Measurements from ENCODE around the gene AXL.
A peak's percentile ranks its signal among the peaks of the same experiment; 100 is the strongest.

The AXL gene

DNA sequence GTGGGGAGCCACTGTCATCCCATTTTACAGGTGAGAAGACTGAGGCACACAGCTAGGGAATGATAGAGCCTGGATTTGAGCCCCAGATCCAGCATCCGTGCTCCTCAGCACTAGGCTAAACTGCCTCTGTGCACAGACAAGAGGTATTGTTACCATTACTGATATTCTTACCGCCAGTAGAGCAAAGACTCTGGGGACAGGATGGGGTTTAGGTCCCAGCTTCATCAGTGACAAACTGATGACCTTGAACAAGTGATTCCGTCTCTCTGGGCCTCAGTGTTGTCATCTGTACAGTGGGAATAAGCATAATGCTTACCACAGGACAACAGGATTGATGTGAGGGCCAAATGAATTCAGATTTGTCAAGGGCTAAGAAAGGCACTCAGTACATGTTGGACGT is 16.5 kb downstream of the AXL start:
- DNase-seq, result no peak

DNA sequence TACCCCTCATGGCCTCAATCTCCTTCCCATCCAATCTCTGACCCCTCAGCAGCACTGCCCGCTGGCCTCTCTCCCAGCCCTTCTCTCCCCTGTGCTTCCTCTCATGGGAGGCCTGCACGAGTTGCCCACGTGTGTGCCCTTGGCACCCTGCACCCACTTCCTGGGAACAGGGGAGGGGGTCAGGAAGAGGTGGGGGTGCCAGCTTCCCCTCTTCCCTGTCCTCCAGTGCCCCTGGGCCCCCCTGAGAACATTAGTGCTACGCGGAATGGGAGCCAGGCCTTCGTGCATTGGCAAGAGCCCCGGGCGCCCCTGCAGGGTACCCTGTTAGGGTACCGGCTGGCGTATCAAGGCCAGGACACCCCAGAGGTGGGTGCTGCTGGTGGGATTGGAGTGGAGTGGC is 19.2 kb downstream of the AXL start:
- DNase-seq, result no peak

DNA sequence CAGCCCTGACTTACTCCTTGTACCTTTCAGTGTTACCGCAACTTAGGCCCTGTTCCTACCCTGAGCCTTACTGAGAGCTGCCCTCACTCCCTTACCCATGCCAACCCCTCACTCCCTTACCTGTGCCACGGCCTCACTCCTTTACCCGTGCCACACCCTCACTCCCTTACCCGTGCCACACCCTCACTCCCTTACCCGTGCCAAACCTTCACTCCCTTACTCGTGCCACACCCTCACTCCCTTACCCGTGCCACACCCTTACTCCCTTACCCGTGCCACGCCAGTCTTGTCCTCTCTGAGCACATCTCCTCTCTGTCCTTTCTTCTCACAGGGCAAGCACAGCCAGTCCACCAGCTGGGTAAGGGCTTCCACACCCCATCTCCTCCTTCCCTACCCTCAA is 20.3 kb downstream of the AXL start:
- no peak for DNase-seq

DNA sequence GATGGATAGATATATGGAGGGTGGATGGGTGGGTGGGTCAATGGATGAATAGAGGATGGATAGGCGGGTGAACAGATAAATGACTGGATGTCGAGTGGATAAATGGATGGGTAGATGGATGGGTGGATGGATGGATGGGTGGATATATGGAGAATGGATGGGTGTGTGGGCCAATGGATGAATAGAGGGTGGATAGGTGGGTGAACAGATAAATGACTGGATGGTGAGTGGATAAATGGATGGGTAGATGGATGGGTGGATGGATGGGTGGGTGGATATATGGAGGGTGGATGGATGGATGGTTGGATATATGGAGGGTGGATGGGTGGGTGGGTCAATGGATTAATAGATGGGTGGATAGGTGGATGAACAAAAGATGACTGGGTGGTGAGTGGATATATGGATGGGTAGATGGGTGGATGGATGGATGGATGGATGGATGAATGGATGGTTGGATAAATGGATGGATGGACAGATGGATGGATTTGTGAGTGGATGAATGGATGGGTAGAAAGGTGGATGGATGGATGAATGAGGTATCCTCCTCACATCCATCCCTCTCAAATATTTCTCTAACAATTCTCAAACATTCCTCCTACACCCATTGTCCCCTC is 21.0 kb downstream of the AXL start:
- no peak for DNase-seq

DNA sequence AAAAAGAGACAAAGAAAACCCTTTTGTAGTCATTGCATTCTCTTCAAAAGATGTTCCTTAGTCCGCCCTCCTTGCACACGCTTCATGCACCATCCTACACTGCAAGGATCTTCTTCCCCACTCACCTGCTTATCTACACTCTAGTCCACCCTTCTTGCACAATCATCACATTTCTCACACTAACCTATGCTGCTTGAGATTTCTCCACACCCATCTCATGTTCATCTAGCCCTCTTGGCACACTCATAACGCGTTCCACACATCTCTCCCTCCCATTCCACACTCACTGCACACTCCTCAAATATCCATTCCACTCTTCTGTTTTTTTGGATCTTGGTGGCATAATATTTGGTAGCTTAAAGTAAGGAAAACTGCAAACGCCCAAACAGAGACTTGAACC is 22.8 kb downstream of the AXL start:
- no peak for DNase-seq

DNA sequence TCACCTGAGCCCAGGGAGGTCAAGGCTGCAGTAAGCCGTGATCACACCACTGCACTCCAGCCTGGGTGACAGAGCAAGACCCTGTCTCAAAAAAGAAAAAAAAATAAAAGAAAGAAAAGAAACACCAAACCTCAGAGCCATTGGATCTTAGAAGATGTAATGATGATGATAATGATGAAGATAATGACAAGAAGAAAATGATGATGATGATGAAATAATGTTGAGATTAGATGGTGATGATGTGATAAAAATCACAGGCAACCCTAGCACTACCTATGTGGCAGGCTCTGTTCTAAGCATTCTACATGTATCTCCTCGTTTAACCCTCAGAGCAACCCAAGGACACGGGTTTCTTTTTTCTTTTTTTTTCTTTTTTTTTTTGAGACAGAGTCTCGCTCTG is 25.1 kb downstream of the AXL start:
- no peak for DNase-seq

DNA sequence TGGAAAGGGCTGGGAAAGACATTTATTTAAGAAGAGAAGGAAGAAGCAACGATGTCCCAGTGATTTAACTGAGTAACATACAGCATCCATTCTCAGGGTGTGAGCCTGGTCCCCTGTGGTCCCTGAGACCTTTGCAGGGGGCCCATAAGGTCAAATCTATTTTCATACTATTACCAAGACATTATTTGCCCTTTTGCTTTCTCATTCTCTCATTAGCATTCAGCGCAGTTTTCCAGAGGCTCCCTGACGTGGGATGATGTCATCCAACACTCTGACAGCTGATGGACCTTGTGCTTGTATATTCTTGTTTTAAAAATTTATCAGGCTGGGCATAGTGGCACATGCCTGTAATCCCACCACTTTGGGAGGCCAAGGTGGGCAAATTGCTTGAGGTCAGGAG is 26.8 kb downstream of the AXL start:
- no peak for DNase-seq

DNA sequence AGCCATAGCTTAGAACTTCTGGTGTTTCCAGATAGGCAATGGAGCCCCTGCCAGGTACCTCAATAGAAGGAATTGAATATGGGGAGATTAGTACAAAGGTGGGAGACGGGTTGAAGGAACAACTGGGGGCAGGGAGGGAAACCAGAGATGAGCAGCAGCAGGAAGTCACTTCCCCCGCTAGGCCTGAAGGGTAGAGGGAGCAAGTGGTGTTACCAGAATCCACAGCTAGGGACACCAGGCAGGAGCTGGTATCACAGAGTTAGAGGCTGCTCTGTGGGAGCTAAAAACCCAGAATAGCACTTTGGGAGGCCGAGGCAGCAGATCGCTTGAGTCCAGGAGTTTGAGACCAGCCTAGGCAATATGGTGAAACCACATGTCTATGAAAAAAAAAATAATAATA is 29.9 kb downstream of the AXL start:
- no peak for DNase-seq

DNA sequence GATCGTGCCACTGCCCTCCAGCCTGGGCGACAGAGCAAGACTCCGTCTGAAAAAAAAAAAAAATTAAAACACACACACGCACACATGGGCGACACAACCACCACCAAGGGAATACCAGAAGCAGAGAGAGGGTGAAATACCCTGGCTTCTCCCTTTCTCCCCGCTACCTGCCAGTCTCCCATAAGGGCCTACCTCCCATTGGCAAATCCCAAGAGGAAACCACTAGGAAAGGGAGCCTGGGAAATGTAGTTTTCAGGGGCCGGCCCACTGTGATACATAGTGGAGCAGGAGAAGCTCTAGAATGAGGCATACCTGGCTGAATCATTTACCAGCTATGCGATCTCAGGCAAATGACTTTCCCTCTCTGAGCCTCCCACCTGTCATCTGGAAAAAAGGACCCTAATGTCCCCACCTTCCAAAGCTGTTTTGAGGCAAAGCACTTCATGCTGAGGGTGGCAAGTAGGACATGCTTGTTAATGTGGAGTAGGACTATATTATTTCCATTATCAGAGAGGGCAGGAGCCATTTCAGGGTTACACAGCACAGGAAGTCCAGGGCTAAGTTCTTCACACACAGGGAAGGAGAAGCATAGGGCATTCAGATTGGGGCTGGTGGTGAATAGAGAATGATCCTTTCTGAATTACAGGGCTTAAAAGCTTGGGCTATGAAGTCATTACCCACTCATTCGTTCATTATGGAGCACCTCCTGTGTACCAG is 30.8 kb downstream of the AXL start:
- no peak for DNase-seq

DNA sequence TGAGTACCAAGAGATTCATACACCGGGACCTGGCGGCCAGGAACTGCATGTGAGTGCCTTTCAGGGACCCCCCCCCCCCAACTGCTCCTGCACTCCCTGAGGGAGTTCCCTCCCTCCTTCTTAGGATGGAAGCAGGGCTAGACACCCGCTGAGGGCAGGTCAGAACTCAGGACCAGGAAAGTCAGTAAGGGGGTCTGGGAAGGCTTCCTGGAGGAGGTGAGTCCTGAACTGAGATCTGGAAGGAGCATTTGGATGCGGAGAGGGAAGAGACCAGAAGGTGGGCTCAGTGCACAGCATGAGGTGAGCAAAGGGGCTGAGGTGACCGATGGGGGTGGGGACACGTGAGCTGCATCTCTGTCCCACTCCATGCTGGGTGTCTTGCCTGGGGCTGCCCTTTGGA is 34.6 kb downstream of the AXL start:
- no peak for DNase-seq

DNA sequence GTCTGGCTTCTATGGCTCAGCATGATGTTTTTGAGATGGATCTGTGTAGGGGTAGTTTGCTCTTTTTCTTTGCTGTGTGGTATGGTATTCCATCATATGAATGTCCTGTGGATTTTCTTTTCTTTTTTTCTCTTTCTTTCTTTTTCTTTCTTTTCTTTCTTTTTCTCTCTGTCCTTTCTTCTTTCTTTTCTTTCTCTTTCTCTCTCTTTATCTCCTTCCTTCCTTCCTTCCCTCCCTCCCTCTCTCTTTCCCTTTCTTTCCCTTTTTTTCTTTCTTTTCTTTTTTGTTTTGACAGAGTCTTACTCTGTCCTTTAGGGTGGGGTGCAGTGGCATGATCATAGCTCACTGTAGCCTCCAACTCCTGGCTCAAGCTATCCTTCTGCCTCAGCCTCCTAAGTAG is 36.1 kb downstream of the AXL start:
- no peak for DNase-seq

DNA sequence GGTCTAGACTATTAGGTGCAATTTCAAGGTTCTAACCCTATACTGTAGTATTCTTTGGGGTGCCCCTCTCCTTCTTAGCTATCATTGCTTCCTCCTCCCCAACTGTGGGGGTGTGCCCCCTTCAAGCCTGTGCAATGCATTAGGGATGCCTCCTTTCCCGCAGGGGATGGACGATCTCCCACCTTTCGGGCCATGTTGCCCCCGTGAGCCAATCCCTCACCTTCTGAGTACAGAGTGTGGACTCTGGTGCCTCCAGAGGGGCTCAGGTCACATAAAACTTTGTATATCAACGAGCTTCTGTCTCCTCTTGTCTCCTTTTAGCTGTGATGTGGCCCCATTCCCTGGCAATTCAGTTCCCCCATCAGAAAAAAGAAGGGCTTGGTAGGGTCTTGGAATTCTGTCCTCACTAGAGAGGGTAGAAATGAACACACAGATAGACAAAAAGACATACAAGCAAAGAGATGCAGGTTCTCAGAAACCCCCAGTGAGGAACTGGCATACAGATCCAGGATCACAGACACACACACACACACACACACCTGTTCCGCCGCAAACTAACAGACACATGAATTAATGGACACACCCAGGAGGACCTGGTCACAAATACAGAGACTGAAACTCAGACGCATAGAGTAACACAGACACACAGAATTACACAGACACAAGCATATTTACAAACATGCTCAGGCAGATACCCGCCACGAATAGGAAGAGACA is 42.6 kb downstream of the AXL start:
- DNase-seq, result no peak

DNA sequence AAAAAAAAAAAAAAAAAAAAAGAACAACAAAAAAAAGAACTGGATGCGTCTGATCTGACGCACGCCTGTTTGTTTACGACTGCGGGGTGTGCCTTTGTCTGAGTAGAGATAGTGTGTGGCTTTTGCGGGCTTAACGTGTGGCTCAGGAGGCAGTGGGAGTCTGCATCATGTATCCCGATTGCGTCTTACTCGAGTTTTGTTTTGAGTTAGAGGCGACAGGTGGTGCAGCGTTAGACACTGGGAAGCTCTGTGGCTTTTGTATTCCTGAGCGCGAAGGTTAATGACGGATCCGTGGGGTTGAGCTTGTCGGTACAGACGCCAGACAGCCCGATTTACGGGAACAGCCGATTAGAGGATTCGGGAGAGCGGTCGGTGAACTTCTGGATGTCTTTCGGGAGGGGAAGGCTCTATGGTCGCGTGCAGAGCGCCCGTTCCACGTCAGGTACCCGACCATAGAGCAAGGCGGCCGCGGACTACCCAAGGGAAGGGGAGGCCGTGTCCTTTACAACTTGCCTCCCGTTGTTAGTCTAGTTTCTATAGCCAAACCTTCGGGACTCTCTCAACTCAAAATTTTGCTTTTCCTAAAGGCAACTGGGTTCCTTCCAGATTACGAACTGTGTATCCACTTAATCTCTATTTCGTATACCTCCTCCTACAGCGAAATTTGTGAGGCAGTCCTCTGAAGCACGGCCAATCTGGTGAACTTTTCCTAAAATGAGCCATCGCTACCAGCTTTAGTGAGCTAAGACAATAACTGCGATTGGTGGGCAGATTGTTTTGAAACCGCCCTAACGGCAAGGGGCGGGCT is 44.2 kb downstream of the AXL start:
- DNase-seq, result peak; percentile 55 to 98

DNA sequence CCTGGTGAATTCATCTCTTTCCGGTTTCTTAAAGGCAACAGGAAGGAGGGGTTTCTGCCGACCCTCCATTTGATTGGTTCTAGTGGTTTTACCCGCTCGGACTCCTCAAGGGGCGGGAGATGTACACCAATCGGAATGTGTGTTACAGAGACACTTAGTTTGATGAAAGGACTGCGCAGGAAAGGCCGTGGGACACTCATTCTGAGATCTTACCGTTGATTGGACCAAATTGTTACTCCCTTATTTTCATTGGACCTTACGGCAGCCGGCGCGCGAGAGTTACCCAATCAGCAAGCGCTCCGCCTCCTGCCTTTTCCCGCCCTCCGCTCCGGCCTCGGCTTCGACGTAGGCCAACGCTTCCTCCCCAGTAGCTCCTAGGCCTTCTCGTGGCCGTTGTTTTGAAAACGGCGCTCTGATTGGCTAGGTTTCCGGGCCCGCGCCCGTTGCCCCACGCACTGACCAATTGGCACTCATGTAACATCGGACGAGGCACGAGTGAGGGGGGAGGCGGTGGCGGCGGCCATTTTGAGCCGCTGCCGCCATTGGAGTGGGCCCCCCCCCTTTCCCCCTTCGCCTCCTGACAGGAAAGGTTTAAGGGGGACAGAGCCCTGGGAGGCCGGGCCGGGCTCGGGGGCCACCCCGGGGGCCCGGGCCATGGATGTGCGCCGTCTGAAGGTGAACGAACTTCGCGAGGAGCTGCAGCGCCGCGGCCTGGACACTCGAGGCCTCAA is 45.0 kb downstream of the AXL start, which contains the start of gene HNRNPUL1:
Gene HNRNPUL1 (plus strand): TSS at position 523 of the 731 bp plus-strand sequence. CDS start 132 bp downstream, at position 655.
- peak; percentile 100 for DNase-seq

DNA sequence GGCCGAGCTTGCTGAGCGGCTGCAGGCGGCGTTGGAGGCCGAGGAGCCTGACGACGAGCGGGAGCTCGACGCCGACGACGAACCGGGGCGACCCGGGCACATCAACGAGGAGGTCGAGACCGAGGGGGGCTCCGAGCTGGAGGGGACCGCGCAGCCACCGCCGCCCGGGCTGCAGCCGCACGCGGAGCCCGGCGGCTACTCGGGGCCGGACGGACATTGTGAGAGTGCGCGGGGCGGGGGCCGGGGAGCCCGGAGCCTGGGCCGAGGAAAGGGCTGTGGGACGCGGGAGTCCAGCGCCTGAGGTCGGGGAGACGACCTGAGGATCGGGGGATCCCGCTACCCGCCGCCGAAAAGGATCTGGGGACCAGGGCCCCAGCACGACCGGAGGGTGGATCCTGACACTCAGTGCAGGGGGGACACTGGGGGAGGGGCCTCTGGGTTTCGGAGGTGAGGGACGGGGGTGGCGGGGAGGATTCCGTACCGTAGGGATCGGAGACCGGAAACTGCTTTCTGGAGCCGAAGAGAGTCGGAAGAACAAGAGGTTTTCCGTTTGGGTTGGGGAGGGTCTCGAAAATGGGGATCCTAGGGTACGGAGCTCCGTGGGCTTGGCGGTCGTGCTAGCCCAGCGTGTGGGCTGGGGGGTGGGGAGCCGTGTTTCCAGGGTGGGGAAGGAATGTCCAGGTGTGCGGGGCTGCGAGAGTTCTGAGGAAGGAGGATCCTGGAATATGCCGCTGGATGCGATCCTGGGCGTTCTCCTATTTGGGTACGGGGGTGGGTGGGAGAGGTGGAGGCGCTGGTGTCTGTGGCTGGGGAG is 45.8 kb downstream of the AXL start:
- DNase-seq, result peak in 1 of 2 experiments; percentile 7

DNA sequence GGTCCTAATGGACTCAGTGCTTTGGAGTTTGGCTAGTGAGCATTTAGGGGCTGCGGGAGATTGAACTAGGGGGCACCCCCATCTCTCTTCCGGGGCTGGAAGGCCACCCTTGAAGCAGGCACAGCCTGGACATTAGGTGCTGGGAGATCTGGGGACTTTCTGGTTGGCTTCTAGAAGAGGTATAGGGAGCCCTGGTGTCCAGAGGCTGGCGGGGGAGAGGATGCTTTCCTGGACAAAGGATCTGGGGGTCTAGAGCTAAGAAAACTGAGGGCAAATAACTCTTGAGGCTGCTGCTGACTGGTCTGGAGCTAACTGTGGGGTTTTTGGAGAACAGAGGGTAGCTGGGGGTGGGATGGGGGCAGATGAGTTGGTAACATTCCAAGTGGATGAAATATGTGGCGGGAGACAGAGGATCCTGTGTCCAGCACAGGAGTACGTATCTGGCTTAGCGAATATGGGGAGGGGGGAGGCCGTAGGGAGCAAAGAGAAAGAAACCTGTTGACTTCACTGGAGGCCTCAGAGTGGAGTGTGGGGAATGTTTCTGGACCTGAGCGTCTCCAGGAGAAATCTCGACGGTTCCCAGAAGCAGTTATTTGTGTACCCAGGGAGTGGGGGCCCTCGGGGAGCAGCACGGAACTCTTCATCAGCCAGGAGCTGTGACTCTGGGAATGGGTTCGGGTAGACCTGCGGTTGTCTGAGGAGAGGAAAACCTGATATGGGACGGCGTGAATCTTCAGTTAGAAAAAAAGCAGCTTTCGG is 46.6 kb downstream of the AXL start:
- no peak for DNase-seq

DNA sequence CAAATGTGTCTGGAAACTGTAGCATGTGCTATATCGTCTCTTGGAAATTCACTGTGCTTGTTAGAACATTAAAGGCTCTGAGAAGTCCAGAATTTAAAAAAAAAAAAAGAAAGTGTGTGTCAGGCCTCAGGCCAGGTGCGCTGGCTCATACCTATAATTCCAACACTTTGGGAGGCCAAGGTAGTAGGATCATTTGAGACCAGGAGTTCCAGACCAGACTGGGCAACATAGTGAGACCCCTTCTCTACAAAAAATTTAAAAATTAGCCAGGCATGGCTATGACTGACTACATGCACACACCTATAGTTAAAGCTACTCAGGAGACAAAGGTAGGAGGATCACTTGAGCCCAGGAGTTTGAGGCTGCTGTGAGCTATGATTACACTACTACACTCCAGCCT is 50.0 kb downstream of the AXL start:
- DNase-seq, result no peak

DNA sequence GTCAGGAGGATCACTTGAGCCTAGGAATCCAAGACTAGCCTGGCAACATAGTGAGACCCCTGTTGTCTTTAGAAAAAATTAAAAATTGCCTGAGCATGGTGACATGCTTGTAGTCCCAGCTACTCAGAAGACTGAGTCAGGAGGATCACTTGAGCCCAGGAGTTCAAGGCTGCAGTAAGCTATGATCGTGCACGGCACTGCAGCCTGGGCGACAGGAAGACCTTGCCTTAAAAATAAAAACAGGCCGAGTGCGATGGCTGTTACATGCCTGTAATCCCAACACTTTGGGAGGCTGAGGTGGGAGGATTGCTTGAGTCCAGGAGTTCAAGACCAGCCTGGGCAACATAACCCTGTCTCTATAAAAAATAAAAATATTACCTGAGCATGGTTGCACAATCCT is 50.5 kb downstream of the AXL start:
- no peak for DNase-seq

DNA sequence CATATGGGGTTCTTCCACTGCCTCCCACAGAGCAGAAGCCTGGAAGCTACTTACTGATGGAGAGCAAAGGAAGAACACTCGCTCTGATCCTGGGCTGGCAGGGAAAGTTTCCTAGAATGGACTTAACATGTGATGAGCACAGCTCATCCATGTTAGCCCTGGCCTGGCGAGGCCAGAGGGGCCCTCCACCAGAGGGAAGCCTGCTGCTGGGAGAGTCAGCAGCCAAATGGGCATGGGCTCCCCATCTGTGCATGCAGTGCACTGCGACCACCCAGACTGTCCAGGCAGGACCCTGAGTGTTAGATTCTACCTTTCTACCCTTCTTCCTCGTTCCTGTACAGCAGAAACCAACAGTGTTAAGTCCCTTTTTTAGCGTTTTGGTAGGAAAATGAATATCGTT is 54.1 kb downstream of the AXL start:
- no peak for DNase-seq

DNA sequence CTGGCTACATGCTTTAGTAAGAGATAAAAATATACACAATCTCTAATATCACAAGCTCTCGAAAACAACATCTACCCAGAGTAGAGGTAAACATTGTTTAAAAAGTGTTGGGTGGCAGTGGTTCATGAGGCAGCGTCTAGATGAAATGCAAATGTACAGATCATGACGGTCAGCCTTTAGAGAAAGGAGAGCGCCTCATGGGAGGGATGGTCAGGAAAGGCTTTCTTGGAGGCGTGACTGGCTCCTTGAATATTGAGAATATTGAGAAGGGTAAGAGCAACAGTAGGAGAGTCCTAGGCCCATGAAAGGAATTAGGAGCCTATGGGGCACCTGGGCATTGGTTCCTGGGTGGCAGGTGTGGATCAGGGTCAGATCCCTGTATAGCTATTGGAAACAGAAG is 55.8 kb downstream of the AXL start:
- no peak for DNase-seq

DNA sequence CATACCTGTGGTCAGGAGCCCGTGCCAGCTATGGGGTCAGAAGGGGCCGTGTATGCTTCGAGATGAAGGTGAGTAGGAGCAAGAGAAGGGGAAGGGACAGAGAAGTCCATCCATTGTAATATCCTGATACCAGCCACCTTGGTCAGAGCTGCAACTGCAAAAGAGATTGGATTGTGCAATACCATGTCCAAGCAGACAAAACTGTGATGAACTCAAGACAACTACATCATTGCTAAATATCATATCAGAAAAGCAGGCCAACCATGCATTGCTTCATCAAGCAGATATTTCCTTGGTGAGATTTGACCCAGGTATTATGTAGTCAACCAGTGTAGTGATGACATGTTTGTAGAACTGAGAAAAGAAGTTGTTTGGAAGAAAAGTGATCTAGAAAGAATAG is 57.2 kb downstream of the AXL start:
- DNase-seq, result no peak

All from NCI-H187 (cell line).